Nucleus accumbens (tissue), 56 donors: ENCODE data around the gene HJURP.

Source experiments
- DNase-seq, 56 donors: peaks; one replicate each; lab custom pipeline; 2025; lab: John Stamatoyannopoulos, UW

The HJURP gene

DNA sequence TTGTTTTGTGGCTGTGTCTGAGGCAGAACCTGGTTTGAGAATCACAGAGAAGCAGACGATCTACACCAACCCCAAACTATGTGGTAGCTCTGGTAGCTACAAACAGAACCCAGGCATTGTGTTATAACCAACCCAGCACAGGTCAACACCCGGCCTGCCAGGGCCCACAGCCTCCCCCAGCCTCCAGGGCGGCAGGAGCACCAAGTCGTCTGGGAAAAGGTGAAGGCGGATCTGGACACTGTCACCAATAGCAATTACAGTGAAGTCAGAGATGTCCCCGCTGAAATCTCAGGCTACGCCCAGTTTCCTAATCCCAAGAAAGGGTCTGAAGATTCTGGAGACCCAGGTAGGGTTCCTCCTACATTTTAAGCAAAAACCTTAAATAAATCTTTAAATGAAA, 3.6 kb downstream of the HJURP start:
- no peak for DNase-seq

DNA sequence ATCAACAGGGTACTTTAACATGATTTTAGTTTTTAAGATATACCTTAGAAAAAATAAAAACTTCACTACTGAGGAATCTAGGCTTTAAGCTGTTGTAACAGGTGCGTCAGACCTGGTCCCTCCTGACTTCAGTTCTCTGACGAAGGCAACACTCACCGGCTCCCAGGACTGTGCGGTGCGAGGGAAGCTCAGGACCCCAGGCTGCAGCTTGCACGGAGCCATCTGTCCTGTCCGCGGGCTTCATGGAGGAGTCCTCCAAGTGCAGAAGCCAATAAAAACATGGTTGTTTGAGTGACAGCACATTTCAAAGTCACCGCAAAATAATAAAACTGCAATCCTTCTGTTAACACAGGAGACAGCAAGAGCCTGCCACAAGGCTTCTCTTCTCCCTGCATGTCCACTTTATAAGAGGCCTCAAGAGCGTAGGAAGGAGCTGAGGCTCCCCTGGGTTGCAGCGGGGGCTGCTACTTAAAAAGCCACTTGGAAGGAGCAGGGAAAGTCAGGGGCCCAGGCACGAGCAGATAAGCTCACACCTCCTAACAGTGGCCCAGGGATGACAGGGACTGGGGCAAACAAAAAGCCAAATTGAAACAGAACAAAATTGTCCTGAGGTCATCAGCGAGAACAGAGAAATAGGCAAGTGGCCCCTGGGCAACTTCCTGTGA, 4.6 kb downstream of the HJURP start:
- no peak for DNase-seq

DNA sequence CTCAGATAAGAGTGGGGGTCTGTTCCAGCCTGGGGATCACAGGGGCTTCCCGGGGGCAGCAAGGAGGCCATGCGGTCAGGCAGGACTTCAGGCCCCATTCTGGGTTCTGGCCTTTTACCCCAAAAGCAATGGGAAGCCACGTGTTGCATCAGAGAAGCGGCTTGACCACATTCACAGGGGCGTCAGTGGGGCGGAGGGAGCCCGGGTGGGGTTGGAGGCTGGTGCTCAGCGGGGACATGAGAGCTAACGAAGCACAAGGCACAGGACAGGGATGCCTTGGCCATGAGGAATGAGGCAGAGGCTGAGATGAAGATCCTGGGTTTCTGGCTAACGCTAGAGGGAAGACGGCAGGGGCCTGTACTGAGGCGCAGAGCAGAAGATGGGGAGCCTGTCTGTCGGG, 6.1 kb downstream of the HJURP start:
- DNase-seq: no peak

DNA sequence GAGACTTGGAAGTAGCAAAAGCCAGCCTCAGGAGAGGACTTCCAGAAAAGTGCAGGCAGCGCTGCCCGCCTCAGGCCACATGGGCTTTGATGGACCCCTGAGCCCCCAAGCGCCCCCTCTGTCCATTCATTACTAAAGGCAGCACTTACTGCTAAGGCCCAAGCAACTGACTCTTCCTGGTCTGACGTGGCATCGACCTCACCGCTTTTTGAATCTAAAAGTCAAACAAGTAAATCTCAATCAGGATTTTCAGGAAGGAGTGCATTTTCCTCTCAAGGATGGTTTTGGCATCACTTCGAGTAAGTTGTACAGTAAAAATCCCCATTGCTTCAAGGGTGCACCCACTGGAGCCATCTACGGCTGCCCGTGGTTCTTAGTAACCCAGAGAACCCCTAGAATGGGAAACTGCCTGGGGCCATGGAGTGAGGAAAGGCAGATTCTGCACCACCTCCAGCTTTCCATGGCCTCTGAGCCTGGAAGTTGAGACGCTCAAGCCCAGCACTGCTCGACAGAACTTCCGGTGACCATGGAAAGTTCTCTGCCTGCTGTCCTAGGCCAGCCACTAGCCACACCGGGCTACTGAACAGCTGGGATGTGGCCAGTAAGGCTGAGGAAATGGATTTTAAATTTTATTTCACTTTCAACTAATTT, 7.0 kb downstream of the HJURP start:
- no peak for DNase-seq

DNA sequence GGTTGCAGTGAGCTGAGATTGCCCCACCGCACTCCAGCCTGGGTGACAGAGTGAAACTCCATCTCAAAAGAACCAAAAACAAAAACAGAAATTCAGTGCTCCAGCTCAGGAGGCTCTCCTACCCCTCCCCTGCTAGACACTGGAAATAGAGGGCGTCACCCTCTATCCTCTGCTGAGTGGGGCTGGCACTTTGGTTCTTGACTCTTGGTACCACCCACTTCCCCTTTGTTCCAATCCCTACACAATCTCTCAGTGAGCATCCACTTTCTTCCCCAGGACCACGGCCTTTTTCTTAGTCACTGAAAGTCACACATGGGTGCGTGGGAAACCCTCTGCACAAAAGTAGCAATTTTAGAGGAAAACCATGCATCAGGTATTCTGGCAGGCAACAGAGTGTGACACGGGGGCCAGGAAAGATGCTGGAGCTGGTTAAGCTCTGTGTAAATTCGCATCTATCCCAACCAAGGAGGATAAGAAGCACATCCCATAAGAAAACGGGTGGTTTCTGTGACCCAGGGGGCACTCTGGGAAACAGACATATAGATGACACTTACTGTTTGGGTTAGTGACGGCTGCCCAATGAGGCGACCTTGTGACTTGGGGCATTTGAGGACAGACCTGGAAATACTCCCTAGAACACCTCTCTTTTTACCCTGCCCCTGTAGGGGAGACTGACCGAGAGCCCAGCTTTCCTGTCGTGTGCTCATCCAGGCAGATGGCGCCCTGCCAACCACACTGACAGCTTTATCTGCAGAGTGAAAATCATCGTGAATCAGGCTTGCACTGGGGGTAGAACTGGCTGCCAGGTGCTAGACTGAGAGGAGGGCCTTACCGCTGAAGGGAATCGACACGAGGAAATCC, 7.7 kb downstream of the HJURP start:
- no peak for DNase-seq

DNA sequence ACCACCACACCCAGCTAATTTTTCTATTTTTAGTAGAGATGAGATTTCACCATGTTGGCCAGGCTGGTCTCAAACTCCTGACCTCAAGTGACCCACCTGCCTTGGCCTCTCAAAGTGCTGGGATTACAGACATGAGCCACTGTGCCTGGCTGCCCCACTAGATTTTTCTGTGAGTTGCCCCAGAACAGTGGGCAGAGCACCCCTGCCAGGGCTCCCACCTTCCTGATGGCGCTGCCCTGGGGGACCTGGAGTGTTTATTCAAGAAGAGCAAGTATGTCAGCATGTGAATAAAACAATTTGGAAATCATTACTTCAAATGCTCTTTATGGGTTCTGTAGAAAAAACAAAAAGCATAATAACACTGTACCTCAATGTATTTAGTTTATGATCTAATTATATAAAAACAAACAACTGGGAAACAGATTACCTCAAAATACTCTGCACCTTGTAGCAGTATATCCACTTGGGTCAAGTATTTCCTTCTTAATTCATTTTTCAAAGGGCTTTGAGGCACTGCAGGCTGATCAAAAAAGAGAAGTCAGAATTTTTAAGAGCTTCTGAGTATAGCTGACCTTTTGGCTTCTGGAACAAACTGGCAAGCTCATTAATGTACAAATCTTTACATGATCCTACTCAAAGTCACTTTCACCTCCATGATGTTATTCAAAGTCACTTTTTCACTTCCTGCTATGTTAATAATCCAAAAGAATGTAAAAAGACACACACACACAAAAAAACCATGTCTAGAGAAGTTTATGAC, 8.9 kb downstream of the HJURP start:
- DNase-seq: no peak

DNA sequence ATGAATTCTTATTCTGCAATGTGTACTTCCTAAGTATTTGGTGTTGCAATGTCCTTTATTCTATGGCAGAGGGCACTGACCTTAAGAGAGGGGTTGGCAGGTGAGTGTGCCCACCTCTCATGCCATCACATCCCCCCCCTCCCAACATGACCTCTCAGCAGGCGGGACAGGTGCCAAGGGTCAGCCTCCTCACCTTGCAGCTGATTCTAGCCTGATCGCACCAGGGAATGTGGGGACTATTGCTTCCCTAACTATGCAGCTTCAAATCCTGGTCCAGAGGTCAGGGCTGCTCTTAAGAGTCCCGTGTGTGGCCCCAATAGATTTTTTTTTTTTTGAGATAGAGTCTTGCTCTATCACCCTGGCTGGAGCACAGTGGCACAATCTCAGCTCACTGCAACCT, 9.5 kb downstream of the HJURP start:
- no peak for DNase-seq

DNA sequence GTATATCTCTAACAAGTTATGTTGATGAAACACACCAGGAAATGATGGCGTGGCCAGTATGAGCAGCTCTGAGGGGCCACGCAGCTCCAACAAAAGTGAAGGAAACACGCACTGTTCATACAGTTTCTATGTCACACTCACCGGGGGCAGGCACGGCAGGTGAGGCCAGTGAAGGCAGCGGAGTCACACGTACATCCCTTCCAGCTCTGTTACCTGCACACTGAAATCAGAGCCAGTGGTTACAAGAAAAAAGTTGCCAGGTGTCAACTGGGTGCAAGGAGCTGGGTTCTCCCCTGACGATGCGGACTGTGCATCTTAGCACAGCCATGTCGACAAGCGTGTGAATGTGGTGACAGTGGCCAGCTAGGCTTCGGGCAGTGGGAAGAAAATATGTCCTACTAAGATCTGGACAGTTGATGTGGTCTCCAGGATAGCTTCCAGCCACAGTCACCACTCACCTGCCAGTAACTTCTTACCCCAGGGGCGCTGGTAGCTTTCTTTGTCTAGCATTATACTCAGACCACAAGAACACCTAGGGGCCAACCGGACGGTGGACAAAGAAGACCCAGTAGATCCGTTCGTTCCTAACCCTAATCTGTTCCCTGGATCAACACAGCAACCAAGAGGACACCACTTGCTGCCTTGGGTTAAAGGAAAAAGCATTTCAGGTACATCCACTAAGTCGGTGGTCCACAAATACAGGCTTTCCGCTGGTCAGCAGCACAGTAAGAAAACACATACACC, 10.1 kb downstream of the HJURP start:
- no peak for DNase-seq

DNA sequence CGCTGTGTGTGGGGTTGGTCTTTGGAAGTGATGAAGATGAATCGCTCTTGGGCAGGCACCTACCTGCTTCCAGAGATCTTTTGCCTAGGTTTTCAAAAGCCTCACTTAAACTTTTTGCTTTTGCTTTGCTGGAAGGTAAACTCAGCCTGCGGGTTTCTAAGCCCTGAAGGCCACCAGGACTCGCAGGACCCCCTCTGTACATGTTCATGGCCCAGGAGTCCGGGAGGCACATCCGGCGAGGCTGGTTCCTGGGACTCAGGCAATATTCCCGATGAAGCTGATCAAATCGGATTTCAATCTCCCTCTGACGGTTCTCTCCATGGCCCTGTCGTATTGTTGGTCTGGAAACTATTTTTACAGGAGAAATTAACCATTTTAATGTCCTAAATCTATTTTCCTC, 13.2 kb downstream of the HJURP start:
- no peak for DNase-seq

DNA sequence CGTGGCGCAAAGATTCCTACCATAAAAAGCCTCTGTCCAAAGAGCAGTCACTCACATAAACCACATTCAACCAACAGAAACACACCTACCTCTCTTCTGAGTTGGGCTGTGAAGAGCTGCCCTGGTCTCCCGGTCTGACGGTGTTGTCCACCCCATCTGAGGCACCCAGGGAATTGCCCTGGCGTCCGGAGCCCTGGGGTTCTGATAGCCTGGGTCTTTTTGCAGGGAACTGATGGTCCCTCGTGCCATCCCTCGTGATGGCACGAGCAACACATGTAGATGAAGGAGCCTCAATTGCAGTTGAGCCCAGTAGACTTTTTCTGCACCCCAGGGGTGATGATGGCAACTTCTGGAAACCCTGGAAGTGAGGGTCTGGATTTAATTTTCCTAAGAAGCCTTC, 13.8 kb downstream of the HJURP start:
- no peak for DNase-seq

DNA sequence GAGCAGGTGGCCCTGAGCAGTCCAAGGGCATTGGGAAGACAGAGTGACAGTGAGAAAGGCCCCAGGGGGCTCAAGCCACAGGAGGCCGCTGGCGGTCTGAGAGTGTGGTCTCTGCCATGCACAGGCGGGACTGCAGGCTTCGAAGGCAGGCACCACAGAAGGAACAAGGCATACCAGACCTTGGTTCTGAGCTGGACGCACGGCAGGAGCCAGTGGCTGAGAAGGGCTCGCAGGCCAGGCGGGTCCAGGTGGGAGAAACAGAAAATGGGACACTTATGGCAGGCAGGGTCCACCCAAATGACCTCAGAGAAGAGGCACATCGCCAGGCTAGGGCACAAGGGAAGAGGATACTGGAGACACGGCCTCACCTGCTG, 14.9 kb downstream of the HJURP start:
- DNase-seq: no peak

DNA sequence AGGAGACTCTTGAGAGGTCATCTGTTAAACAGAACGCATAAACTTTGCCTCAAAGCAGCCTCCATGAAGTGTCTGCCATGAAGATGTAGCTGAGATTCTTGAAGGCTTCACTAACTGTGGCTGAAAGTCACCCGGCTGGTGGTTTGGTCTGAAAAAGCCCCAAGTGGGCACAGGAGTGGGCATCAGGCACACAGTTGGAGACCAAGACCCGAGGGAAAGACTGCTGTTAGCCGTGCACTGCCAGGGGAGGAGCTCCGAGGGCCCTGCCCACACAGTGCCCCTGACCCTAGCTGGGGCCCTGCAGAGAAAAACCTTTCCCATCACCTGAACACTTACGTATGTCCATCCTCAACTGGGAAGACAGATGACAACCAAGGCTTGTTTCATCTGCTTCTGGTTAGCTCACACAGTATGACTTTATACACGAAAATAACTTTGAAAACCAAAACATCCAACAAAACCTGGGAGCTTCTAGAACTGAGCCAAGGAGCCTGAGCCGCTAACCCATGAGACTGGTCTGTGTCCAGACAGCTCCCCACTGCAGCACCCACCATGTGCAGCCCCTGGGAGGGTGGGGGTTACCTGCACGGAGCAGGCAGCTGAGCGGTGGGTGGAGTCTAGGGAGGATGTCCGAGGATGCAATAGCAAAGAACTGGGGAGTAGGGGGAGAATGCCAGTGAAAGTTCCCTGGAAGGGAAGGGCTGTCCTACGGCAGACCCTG, 15.4 kb downstream of the HJURP start:
- no peak for DNase-seq

DNA sequence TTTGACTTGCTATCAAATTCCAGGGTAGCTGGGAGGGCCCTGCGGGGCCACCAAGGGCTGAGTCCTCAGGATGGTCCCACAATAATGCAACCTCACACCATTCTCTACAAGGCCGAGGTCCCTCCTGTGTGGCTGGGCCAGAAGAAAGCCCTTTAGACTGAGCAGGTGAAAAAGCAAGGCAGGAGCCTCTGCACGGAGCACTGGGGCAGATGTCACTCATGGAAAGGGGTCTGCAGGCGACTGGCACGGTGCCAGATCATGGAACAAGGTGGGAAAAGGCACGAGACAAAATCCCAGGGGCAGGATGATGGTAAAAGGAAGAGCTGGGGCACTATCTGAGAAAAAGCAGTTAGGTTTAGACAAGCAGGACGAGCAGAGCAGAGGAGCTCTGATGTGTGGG, 16.1 kb downstream of the HJURP start:
- no peak for DNase-seq

DNA sequence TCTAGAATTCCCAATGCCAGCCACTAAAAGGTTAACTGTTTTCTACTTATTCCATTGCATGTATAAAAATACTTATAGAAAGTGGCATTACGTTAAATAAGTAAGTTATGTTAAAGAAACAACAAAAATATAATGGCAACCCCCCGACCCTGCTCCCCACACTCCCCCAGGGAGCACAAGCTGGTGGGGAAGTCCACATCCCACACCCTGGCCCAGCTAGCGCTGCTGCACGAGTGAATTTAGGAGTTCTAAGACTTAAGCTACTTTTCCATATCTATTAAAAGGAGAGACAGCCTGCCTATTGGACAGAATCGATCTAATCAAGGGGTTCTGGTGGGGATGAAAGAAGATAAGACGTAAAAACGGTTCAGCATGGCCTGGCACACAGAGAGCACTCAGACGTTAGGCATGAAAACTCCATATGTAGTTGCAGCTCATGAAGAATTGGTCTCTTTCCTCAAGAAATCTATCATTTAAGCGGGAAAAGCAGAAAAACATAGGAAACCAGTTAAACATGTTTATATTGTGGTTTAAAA, 16.6 kb downstream of the HJURP start:
- DNase-seq: no peak

DNA sequence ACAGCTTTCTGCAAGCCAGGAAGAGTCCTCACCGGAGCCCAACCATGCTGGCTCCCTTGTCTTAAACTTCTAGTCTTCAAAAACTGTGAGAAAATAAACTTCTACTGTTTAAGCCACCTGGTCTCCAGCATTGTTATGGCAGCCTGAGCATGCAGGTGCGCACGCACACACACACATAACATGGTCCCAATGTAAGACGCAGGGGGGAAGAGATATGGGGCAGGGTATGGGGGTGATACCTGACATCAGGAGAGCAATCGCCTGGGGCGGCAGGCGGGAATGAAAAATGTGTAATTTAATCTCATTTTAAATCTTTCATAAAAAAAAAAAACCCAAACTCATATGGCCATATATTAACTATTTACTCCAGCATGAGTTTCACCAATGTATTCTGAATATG, 18.0 kb downstream of the HJURP start:
- DNase-seq: no peak

DNA sequence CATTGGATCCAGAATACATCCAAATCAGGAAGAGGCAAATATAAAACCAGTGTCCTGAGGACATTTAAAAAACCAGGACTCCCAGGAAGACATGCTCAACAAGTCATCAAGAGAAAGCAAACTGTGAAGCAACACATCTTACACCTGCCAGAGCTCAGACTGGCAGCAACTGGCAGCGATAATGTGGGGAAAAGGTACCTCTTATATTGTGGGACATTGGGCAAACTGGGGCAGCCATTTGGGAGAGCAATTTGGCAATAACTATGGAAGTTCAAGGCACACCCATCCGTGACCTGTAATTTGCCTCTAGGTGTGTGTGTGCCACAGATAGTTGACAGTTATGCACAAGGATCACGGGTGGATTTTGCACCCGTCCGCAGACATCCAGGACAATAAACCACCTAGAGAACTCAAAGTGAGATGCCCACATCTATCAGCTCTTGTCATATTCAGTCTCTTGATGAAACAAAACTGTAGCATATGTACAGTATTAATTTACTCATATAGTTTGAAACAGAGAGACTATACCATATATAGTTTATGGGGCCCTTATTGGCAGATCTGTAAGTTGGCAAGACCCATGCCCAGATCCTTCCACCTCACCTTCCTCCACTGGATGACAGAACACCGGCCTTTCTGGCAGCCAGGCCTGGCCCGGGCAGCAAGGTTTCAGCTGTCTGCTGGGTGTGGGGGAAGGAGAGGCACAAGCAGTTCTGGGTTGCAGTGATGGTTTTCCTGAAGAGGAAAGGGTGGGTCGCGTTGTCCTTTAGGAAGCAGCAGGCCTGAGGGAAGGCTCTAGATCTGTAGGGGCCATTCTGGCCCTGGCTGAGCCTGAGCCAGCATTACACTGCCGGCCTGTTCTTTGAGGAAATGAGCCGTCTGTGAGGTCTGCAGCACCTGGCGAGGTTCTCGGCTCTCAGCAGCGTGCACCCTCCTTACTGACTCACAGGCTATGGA, 18.8 kb downstream of the HJURP start:
- DNase-seq: no peak

DNA sequence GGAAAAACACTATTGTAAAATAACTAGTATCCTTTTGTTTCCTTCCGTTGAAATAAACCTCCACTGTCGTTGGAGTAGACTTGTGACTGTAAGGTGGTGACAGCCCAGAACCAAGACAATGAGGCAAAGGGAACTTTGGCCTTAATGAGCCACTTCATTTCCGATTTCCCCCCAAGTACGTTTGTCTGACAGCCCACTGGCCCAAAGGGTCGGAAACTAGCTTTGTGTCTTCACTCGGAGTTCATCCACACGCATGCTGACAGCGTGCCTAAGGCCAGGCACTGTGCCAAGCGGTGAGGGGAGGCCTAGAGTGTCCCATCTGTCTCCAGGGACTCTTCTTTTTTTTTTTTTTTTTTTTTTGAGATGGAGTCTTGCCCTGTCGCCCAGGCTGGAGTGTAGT, 21.0 kb downstream of the HJURP start:
- no peak for DNase-seq

DNA sequence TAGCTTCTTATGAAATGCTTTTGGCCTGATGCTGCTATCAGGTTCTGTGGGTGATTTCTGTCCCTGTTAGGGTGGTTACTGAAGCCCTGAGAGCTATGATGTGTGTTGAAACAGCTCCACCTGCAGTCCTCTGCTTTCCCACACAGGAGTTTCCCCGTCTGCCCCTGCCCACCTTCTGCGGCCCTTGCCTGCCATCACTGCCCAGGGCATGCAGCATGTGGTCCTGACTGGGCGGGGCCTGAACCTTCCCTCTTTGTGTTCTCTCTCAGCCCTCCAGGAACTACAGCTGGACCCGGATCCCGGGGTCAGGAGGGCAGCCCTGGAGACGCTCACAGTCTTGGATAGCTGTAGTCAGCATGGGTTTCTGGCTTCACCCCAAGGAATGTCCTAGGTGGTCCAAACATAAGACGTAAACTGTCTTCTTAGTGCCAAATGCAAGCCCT, 21.4 kb downstream of the HJURP start:
- peak in 1 of 56 donors; percentile 1 for DNase-seq
